HG03439 (cell line): Measurements from ENCODE around the gene TMCO4.

Experiments
- ATAC-seq: cut with Tn5 transposase; IDR thresholded peaks from one replicate; pipeline ENCODE4 v1.9.1; 2021; ENCODE audit warnings: mild to moderate bottlenecking, moderate library complexity; ENCODE audit not compliant: unreplicated experiment

The TMCO4 gene

DNA sequence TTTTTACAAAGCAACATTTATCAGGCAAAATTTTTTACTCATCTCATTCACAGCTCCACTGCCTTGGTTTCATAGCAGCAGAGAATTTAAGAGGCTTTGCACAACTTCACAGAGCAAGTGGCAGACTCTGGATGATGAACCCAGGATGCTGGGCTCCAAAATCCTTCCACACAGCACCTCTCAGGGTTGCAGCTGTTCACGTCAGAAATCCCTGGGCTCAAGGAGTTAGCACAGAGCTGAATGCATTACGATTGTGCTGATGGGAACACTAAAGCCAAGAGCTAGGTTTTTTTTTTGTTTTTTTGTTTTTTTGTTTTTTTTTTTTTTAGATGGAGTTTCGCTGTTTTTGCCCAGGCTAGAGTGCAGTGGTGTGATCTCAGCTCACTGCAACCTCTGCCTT lies 137.4 kb downstream of the TMCO4 start:
- ATAC-seq: no peak

DNA sequence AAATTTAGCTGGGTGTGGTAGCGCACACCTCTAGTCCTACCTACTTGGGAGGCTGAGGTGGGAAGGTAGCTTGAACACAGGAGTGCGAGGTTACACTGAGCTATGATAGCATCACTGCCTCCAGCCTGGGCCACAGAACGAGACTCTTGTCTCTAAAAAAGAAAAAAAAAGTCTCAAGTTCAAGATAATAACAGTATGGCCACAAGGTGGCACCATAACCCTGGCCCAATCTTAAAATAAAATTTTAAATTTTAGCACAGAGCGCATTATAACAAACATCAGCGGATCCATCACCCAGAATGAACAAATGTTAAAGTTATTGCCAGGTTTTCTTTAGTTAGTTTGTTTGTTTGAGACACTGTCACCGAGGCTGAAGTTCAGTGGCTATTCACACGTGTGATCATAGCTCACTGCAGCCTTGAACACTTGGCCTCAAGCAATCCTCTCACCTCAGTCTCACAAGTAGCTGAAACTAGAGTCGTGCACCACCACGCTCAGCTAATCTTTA lies 137.9 kb downstream of the TMCO4 start:
- no peak for ATAC-seq

DNA sequence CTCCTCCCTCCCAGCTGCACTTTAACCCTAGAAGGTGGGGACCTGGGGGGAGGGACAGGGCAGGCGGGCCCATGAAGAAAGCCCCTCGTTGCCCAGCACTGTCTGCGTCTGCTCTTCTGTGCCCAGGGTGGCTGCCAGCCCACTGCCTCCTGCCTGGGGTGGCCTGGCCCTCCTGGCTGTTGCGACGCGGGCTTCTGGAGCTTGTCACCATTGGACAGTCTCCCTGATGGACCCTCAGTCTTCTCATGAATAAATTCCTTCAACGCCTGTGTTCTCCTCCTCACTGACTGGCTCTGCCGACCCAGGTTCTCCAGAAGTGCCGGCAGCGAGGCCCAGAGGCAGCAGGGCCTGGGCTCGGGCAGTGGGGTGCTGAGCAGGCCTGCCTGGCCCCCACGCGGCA lies 141.5 kb downstream of the TMCO4 start:
- no peak for ATAC-seq

GRCh38 chr1:19657511-19657910 lies 142.2 kb downstream of the TMCO4 start:
- no peak for ATAC-seq

GRCh38 chr1:19656780-19657466 lies 142.8 kb downstream of the TMCO4 start:
- no peak for ATAC-seq

GRCh38 chr1:19656134-19656779 lies 143.5 kb downstream of the TMCO4 start:
- no peak for ATAC-seq

DNA sequence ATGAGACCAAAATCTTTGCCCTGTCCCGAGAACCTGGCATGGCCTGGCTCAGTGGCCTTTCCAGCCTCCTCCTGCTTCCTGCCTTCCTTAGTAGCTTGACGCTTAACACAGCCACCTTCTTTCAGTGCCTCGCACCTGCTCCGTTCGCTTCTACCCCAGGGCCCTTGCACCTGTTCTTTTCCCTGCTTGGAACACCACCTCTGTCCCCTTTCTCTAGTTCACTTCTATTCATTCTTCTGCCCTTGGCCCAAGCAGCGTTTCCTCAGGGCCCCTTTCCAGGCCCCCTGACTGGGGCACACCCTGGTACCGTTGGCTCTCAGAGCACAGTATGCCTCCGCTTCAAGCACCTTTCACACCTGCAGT lies 144.0 kb downstream of the TMCO4 start:
- no peak for ATAC-seq

DNA sequence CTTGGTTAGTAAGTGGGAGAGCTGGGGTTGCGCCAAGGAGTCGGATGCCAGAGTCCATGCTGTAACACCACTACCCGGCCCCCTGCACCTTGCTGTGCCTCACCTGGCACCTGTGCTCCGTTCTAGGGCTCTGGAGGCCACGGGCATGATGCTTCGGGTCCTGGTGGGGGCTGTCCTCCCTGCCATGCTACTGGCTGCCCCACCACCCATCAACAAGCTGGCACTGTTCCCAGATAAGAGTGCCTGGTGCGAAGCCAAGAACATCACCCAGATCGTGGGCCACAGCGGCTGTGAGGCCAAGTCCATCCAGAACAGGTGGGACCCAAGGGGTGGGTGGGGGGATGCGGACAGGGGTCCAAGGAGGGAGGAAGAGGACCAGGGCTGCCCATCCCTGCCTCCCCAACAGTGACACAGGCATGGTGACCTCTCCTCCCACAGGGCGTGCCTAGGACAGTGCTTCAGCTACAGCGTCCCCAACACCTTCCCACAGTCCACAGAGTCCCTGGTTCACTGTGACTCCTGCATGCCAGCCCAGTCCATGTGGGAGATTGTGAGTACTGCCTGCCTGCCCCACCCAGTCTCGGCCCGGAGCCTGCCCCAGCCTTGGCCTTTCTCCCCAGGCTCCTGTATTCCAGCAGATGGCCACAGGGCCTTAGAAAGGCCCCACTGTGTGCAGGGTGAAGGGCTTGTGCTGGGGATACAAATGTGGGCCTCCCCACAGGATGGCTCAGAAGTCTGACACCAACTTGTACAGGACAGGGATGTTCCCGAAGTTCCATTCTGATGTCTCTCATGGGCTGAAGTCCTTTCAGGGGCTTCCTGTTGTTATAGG lies 144.6 kb downstream of the TMCO4 start:
- ATAC-seq: no peak

DNA sequence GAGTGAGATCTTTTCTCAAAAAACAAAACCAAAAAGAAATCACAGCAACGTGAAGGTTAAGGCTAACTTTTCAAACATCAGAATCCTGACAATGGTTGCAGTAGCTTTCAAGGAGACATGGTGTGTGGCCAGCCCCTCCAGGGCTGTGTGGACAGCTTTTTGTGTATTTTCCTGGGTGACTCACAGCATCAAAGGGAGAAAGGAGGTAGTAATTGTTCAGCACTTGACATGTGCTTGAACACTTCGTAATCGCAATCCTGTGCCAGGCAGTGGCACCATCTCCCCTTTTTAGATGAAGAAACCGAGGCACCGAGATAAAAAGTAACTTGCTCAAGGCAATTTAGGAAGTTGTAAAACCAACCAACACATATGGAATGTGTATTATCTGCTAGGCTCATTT lies 145.3 kb downstream of the TMCO4 start:
- ATAC-seq: no peak

- ATAC-seq: no peak
Measured at GRCh38 chr1:19651141-19651737, 148.5 kb downstream of the TMCO4 start.

DNA sequence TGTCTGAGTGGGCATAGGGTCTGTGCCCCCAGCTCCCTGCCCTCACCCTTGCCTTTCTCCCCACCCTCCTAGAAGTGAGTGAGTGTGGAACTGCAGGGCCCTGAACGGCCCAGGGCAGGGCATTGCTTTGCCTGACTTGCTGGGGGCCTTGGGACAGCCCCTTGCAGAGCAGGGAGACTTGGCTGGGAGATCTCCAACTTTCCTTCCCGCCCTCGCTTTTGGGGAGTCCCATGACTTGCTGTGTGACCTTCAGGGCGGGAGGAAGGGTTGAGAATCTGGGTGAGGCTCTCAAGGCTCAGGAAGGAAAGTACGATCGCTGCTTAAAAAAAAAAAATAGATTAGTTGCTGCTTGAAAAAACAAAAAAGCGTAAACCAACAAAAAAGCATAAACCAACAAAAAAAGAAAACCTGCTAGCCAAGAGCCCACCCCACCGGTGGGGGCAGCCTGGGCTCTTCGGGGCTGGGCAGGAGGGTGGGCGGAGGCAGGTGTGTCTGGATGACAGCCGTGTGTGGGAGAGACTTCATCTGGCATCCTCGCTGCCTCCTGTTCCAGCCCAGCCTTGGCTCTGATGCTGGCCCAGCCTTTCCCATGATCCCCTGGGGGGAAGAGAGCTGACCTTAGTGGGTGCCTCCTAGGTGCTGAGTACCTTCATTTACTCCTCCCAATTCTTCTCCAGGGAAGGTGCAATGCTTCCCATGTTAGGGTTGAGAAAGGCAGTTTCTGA lies 149.1 kb downstream of the TMCO4 start:
- ATAC-seq: no peak

DNA sequence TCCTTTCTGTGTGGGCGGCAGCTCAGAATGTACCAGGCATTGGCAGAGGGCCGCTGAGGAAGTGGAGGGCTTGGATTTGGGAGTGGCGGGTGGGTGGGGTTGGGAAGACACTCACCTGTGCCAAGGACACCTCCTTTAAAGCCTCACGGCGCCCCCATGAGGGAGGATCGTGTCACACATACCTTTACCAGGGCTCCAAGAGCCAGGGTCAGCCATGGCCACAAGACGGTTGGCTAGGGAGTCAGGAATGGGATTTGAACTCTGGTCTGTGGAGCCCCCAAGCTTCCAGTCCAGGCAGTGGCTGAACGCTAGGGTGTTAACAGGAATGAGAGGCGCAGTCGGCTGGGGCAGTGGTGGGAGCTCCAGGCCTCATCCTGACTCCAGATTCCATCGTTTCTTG lies 151.0 kb downstream of the TMCO4 start:
- ATAC-seq: no peak

DNA sequence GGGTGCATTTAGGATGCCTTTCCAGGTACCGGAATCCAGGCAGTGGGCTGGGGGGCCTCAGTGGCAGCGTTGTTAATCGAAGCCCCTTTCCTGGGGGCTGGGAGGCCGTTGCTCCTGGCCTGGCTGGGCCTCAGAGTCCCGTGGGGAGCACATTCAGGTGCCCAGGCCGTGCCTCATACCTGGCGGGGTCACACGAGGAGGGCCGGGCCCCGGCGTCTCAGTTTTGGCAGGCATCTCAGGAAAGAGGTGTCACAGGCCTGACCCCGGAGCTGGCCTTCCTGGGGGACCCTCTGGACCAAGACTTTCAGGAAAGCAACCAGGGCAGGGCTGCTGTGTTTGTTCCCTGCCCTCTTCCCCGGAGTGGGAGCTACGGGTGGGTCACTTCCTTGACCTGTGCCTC lies 151.5 kb downstream of the TMCO4 start:
- ATAC-seq: no peak

- no peak for ATAC-seq
Measured at GRCh38 chr1:19647643-19648042, 152.1 kb downstream of the TMCO4 start.

- no peak for ATAC-seq
Measured at GRCh38 chr1:19646377-19647319, 153.1 kb downstream of the TMCO4 start.

DNA sequence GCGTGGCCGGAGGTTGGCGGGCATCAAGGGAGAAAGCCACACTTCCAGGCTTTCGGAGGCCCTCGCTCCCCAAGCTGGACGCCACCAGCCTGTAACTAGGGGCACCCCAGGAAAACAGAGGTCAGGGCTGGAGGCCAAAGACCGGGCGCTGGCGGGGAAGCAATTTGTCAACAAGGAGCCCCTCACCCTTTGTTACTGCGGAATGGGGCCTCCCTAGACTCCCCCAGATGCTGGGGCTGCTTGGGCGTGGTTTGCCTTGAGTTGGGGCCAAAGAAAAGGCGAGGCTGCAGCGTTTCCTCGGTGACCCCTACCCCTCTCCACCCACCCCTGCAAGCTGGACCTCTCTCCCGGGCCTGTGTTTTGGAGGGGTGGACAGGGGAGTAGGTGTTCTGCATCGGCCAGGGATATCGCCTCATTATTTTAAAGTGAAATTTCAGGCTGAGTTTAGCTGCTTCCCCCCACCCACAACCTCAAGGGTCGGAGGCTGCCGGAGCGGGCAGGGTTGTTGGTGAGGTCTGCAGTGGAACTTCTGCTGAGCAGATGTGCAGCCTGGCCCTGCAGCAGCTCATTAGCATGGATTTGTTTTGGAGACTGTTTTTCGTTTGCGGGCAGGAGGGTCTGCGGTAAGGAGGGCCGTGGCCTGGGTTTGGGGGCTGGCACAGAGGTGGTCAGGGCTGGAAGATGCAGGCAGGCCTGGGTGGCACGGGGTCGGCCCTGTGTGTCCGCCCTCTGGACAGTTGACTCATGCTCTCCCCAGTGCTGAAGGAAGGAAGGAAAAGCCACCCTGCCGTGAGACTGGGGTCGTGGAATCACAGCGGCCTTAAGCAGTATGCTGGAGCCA lies 154.1 kb downstream of the TMCO4 start:
- ATAC-seq: no peak

GRCh38 chr1:19644681-19645410 lies 154.9 kb downstream of the TMCO4 start:
- ATAC-seq: no peak

GRCh38 chr1:19644395-19644680 lies 155.4 kb downstream of the TMCO4 start:
- no peak for ATAC-seq
